ENCODE results near the gene SLCO3A1.

SLCO3A1 gene

GRCh38 chr15:92142242-92143232 is 289.0 kb downstream of the SLCO3A1 start:
- no peak for DNase-seq

- no peak for DNase-seq
Observed at GRCh38 chr15:92143765-92144164, 290.3 kb downstream of the SLCO3A1 start.

DNA sequence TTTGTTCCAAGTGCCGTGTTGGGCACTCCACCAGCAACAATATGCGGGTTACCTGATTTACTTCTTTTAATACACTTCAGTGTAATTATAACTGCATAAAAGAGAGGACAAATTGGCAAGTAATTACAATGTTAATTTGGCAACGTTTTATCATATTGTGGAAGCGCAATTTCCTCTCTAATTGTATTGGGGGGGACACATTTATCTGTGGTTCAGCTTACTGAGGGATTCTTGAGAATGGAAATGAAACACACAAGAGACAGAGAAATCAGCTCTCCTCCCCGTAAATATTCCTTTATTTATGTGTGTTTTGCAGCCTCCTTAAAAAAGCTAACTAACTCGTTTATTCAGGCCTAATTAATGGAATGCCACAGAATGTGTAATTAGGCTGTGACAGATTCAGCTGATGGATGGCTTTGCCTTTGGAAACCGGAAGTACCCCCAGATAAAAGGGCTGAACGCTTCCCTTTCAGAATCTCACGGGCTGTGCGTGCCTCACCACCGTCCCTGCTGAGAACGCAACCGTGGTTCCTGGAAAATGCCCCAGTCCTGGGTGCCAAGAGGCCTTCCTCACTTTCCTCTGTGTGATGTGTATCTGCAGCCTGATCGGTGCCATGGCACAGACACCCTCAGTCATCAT is 293.1 kb downstream of the SLCO3A1 start:
- DNase-seq, result no peak

DNA sequence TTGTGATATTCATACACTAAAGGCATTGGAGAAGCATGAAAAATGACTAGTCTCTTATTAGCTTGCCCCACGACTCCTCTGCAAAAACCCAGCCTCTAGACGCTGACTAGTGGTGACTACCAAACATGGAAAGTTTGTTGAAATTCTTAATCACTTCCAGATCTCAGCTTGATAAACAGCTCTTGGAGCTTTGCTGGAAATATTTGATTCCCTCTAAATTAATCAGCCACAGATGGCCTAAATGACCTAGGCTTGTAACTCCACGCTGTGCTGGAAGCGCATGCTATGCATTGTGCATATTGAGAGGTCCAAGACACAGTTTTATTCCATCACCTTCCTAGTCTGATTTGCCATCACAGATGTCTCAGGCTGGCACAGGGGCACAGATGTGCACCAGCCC is 295.5 kb downstream of the SLCO3A1 start:
- no peak for DNase-seq

GRCh38 chr15:92149465-92149864 is 296.0 kb downstream of the SLCO3A1 start:
- no peak for DNase-seq

GRCh38 chr15:92151168-92151567 is 297.7 kb downstream of the SLCO3A1 start:
- no peak for DNase-seq

GRCh38 chr15:92151741-92152140 is 298.2 kb downstream of the SLCO3A1 start:
- no peak for DNase-seq

GRCh38 chr15:92152983-92153382 is 299.5 kb downstream of the SLCO3A1 start:
- no peak for DNase-seq

- DNase-seq, result no peak
Observed at GRCh38 chr15:92153620-92154019, 300.1 kb downstream of the SLCO3A1 start.

DNA sequence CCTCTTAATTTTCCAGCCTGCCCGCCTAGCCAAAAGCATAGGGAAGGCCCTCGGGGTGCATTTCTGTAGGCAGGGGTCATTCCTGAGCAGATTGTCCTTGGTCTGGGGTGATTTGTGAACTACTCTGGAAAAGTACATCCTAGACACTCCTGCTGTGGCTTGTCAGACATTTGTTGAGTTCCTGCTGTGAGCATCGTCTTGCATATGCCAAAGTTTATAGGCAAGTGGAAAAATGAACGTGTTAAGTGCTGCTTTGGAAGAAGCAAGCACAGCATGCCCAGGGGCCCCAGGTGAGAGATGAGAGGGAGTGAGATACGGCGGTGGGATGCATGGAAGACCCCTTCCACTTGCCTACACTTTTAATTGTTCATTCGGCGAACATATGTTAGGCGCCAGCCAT is 302.4 kb downstream of the SLCO3A1 start:
- DNase-seq, result no peak

GRCh38 chr15:92157666-92158298 is 304.3 kb downstream of the SLCO3A1 start:
- DNase-seq, result no peak

- DNase-seq, result peak; percentile 9
Observed at GRCh38 chr15:92158426-92158825, 304.9 kb downstream of the SLCO3A1 start.

- no peak for DNase-seq
Observed at GRCh38 chr15:92159481-92159880, 306.0 kb downstream of the SLCO3A1 start.

- no peak for DNase-seq
Observed at GRCh38 chr15:92159906-92160841, 306.7 kb downstream of the SLCO3A1 start.

DNA sequence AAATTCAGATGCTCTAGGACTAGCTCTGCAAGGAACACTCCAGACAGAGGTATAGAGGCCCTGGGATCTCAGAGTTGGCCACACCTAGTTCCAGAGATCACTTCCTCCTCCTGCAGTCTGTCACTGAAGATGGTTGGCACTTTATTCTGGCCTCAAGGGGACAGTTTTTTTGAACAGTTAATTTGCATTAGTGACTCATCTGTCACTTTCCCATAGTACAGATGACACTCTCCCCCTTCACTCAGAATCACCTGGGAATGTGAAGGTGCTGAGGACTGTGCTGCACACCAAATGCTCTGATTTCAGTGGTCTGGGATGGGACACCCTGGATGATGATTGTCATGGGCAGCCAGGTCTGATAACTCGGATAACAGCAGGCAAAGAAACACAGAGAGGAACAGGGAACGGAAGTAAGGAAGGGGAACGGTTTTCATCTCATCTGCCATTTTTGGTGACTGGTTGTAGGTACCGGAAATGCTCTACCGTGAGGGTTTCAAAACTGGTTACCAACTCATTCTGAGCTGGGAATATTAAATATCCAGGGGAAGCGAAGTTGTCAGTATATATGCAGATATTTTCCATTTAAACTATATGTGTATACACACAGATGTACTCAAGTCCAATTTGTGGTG is 307.6 kb downstream of the SLCO3A1 start:
- no peak for DNase-seq

DNA sequence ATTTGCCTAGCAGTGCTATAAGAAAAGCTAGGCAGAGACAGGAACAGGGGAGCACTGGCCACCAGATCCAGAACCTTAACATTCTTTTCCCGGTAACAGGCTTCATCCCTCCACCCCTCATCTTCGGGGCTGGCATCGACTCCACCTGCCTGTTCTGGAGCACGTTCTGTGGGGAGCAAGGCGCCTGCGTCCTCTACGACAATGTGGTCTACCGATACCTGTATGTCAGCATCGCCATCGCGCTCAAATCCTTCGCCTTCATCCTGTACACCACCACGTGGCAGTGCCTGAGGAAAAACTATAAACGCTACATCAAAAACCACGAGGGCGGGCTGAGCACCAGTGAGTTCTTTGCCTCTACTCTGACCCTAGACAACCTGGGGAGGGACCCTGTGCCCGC is 309.1 kb downstream of the SLCO3A1 start:
- DNase-seq, result no peak

DNA sequence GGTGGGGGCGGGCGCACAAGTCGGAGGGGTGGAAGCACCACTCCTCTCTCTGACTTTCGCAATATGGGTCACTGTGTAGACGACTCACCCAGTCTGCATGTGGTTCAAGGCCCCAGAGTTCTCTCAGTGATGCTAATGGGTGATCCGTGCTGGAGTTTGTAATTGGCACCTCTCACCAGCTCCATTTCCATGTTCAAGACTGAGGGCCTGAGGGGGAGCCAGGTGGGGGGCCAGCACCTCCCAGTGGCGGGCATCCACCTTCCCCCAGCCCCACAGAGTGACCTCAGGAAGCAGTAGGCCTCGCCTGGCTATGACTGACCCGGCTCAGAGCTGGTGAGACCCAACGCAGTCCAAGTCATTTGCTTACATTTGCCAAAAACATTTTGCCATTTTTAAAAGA is 310.1 kb downstream of the SLCO3A1 start:
- DNase-seq, result no peak

- DNase-seq, result no peak
Observed at GRCh38 chr15:92164327-92165000, 311.0 kb downstream of the SLCO3A1 start.

- no peak for DNase-seq
Observed at GRCh38 chr15:92165001-92165346, 311.5 kb downstream of the SLCO3A1 start.

- DNase-seq, result no peak
Observed at GRCh38 chr15:92166029-92166428, 312.5 kb downstream of the SLCO3A1 start.

DNA sequence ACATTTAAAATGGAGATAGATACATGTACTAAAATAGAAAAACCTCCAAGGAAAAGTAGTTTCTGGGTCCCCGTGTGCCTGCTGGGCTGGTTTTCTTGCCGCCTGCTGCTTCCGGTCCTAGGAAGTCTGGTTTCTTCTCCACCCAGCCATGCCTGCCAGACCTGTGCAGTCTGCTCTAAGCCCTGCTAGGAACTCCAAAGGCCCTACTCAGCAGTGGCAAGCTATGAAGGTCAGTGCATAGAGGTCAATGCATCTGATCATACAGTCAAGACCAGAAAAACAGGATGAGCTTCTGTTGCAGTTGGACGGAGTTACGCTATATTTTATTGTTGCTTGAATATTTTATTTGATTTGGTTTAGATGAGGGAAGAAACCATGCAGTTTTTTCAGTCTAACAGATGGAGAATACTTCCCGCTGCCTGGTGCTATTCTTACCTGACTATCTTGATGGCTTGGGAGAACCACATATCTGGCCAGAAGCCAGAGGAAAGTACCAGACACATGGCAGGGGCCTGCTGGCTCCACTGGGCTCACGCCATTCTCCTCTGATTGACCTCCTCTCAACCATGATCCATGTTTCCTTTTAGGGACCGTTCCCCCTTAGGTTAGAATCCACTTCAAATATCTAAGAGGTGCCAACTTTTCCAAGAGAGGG is 313.4 kb downstream of the SLCO3A1 start:
- DNase-seq, result no peak

Measured in effector CD4-positive, alpha-beta T cell (primary cell).